Endometrial microvascular endothelial cells (primary cell): Measurements from ENCODE around the gene ZNF497. TPM values are rescaled to one million over a fixed set of nuclear protein-coding genes. Genes with fewer than 3 reads are reported as not detected.
"Not testable (repeated sequence)": the region's sequence is repeated elsewhere in the genome, so short reads cannot be mapped to it uniquely, and the experiment has no call there.

Experiments
- in situ Hi-C: cut with HindIII; loops from 2 replicates; pipeline ENCODE4 v1.10.0; 2017; ENCODE audit warnings: low sequenced_read_pairs, low pct_unique_long_range_greater_than_20kb; ENCODE audit errors: inconsistent ontology term
- total RNA-seq: library from RNA; depleted of rRNA; stranded (reverse); fragments of >200 nt; gene quantifications from one replicate; pipeline ENCODE4 v1.2.3, GENCODE V29; 2015; ENCODE audit errors: inconsistent ontology term

ZNF497 gene
- total RNA-seq, 1 donor from 2014 or later = 0.19 TPM

DNA sequence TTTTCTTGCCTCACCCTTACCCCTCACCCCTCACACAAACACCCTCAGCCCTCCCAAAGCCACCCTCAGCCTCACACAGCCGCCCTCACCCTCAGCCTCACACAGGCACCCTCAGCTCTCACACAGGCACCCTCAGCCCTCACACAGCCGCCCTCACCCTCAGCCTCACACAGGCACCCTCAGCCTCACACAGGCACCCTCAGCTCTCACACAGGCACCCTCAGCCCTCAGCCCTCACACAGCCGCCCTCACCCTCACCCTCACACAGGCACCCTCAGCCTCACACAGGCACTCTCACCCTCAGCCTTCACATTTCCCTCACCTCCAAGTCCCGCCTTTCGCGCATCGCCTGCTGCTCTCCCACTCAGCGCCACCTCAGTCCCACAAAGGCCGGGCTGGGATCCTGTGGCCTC is 36.0 kb downstream of the ZNF497 start:
- in situ Hi-C loops = no loop called here

DNA sequence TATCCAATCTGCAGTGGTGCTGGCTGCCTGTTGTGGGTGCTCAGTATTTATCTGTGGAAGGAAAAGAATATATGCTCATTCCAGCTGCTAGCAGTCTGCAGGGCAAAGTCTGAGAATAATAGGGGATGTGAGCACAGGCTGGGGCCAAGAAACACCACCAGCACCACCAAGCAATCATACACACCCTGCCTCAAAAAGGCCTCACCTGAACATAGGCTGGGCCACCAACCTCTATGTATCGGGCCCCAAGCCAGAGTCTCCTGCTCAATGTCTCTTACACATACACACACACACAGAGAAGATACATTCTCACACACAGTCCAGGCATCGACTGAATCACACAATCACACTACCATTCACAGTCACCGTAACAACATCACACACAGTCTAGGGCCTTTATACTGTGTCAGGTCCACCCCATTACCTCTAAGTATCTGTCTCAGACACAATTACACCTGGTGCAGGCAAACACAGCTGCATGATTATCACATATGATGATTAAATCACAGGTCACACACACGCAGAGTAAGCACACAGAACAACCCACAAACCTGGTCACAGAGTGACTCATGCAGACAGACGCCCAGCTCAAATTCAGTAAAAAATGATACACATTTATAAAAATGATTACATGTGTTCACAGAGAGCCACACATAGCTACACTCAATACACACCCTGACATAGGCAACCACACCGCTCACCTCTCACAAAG is 37.1 kb downstream of the ZNF497 start:
- in situ Hi-C loops = no loop called here

DNA sequence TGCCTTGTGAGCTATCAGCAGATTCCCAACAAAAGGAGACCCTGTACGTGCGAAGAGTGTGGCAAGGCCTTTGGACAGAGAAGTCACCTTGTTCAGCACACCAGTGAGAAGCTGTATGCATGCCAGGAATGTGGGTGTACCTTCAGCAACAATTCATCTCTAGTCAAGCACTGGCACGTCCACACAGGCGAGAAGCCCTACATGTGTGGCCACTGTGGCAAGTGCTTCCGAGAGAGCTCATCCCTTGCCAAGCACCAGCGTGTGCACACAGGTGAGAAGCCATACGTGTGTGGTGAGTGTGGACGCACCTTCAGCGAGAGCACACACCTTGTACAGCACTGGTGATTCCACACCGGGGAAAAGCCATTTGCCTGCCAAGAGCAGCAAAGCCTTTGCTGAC is 43.3 kb downstream of the ZNF497 start:
- in situ Hi-C loops = no loop called here

- in situ Hi-C loops = no loop called here
Measured at GRCh38 chr19:58318297-58318696, 44.3 kb downstream of the ZNF497 start.

- in situ Hi-C loops = no loop called here
Measured at GRCh38 chr19:58317476-58318072, 45.0 kb downstream of the ZNF497 start.

DNA sequence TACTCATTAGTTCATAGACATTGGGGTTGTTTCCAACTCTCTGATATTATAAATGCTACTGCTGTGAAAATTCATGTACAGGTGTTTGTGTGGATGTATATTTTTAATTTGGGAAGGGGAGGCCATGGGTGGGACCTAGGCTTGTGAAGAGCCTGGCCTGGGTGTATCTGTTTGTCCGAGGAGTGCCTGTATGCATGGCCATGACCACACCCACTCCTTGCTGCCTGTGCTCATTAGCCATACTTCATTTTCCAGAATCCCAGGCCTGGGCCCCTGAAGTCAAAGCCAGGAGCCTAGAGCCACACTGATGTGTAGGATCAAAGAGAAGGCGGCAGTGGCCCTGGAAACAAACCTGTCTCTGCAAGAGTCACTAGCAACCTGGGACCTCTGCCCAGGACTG is 47.0 kb downstream of the ZNF497 start:
- in situ Hi-C loops = no loop called here

DNA sequence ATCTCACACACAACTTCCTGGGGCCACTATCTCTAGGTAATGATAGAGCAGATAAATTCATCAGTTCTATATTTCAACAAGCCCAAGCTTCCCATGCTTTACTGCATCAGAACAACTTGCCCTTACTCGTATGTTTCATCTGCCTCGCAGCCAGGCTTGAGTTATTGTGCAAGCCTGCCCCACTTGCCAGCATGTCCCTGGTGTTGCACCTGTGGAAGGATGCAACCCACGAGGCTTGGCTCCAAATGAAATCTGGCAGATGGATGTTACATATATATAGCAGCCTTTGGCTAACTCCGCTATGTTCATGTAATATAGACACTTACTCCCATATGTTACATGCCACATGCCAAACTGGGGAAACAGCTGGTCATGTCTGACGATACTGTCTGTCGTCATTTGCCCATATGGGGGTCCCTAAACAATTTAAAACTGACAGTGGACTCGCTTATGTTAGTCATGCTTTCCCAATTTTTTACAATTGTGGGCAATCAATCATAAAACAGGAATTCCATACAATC is 51.1 kb downstream of the ZNF497 start:
- in situ Hi-C loops = no loop called here

- in situ Hi-C loops = not testable (repeated sequence)
Measured at GRCh38 chr19:58310685-58311084, 51.9 kb downstream of the ZNF497 start.

DNA sequence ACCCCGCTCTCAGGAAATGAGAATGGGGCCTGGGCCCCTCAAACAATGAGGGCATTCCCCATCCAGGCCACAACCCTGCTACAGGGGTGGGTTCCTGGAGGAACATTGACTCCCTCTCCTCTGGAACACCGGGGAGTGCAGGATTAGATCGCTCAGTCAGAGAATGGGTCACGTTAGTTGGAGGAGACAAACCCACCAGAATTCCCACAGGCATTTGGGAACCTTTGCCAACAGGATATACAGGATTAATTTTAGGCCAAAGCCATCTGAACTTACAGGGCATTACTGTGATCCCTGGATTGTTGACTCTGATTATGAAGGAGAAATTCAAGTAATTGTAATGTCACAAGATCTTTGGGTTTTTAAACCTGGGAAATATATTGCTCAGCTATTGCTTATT is 54.8 kb downstream of the ZNF497 start:
- in situ Hi-C loops = no loop called here

DNA sequence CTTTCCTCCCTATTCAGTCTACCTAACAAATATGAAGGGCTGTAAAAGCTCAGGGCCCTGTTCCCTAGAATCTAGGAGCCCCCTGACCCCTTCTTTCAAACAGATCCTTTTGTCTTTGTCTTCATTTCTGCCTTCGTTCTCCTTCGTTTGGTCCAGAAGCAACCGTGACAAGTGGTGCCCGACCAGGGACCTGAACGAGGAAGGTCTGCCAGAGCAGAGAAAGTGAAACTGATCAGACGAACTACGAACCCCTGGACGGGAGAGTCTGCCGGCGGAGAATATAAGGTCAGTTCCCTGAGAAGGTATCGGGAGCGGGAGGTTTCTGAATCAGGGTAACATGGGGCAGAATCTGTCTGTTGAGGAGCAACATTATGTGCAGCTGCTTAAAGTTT is 56.6 kb downstream of the ZNF497 start:
- in situ Hi-C loops = no loop called here

GRCh38 chr19:58305065-58305931 is 57.3 kb downstream of the ZNF497 start, which contains the start of gene ERVK3-1:
Gene ERVK3-1 (plus strand): TSS chr19:58305377. CDS start chr19:58312169, 6,792 bp downstream.
- in situ Hi-C loops = no loop called here

DNA sequence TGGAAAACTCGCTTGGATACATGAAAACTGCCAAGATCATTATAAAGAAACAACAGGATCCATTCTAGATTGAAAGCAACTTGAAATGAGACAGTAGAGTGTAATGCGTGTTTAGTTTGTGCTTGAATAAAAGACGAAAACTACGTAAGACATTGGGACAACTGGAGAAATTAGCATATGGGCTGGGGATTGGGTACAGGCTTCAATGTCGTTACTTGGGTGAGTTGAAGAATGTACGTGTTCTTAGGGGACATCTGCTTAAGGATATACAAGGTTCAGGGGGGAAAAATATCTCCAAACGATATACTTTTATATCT is 57.8 kb downstream of the ZNF497 start:
- in situ Hi-C loops = no loop called here

Other genes with a start within 250 kb of the ZNF497 start
- gene ZNF329, start 212.0 kb downstream of the ZNF497 start, total RNA-seq = 7.2 TPM
- 13.9 TPM for gene ZNF274, start 179.7 kb downstream of the ZNF497 start, total RNA-seq
- gene ZNF544, start 133.8 kb downstream of the ZNF497 start, total RNA-seq = 59.2 TPM
- 2.9 TPM for gene ZNF8, start 83.8 kb downstream of the ZNF497 start, total RNA-seq
- gene ERVK3-1, start 57.4 kb downstream of the ZNF497 start, total RNA-seq = 44.8 TPM
- 1.3 TPM for gene ZSCAN22, start 35.8 kb downstream of the ZNF497 start, total RNA-seq
- not detected for gene A1BG, start 9.3 kb downstream of the ZNF497 start, total RNA-seq
- gene ZNF837, start 18.3 kb upstream of the ZNF497 start, total RNA-seq = 3.1 TPM
- gene RPS5, start 24.5 kb upstream of the ZNF497 start, total RNA-seq = 2,433 TPM
- gene RNF225, start 32.9 kb upstream of the ZNF497 start, total RNA-seq = not detected
- gene ZNF584, start 45.9 kb upstream of the ZNF497 start, total RNA-seq = 2.6 TPM
- 3.3 TPM for gene ZNF132, start 77.4 kb upstream of the ZNF497 start, total RNA-seq
- 8.5 TPM for gene ZNF324B, start 88.9 kb upstream of the ZNF497 start, total RNA-seq
- 7.5 TPM for gene ZNF324, start 104.3 kb upstream of the ZNF497 start, total RNA-seq
- gene ZNF446, start 113.6 kb upstream of the ZNF497 start, total RNA-seq = 7.4 TPM
- 13.9 TPM for gene SLC27A5, start 149.2 kb upstream of the ZNF497 start, total RNA-seq
- gene ZBTB45, start 157.1 kb upstream of the ZNF497 start, total RNA-seq = 10.3 TPM
- 420 TPM for gene TRIM28, start 181.3 kb upstream of the ZNF497 start, total RNA-seq
- gene CHMP2A, start 192.4 kb upstream of the ZNF497 start, total RNA-seq = 67.3 TPM
- 37.9 TPM for gene UBE2M, start 195.9 kb upstream of the ZNF497 start, total RNA-seq
- gene MZF1, start 210.6 kb upstream of the ZNF497 start, total RNA-seq = 12.7 TPM